Lower lobe of right lung (tissue), 2 donors: Measurements from ENCODE around the gene ARHGAP40. TPM values are rescaled to one million over a fixed set of nuclear protein-coding genes. Genes with fewer than 3 reads are reported as not detected.

Source experiments
- ATAC-seq, 2 donors: fragments of 200-7000 bp; cut with Tn5 transposase; one replicate each; pipeline ENCODE4 v1.9.1; 2020 to 2022; ENCODE audit warnings: mild to moderate bottlenecking in 2 of 2, moderate library complexity in 2 of 2
- DNase-seq: peaks from one replicate; pipeline ENCODE4 v3.0.0-alpha.2; 2020
- H3K27ac ChIP-seq: fragments of 200-600 bp; one replicate; pipeline ENCODE4 v1.8.0; 2022
- H3K27me3 ChIP-seq: fragments of 200-600 bp; one replicate; pipeline ENCODE4 v1.8.0; 2022; ENCODE audit warnings: low read depth
- H3K36me3 ChIP-seq: fragments of 200-600 bp; one replicate; pipeline ENCODE4 v1.8.0; 2022; ENCODE audit warnings: mild to moderate bottlenecking
- H3K4me1 ChIP-seq: fragments of 200-600 bp; one replicate; pipeline ENCODE4 v1.8.0; 2022
- H3K4me3 ChIP-seq: fragments of 200-600 bp; one replicate; pipeline ENCODE4 v1.8.0; 2022; ENCODE audit warnings: mild to moderate bottlenecking
- H3K9me3 ChIP-seq: fragments of 200-600 bp; one replicate; pipeline ENCODE4 v1.8.0; 2022
- CTCF ChIP-seq: fragments of 200-600 bp; IDR thresholded peaks from one replicate; pipeline ENCODE4 v1.8.0; 2022; ENCODE audit warnings: antibody characterized with exemption, mild to moderate bottlenecking
- intact Hi-C: fragments of 100-400 bp; cut with DNase I; formaldehyde crosslinking; loops from one replicate; pipeline ENCODE4 v1.11.0; 2022
- long read RNA-seq: library from polyadenylated mRNA; unstranded; transcript quantifications from one replicate; pipeline ENCODE4 v2.0.0, GENCODE V29; 2021
- total RNA-seq: library from RNA; stranded (reverse); fragmentation: NEBNext Ultra II Directional; extraction: Animal tissue kit (Norgen Biotek cat#: 25700); gene quantifications from one replicate; pipeline ENCODE4 v1.2.1, GENCODE V29; 2021
- donor health status: DM: no; HTN: yes; CAD: no; lungs with severe emphysema.

The ARHGAP40 gene
- 0.83 TPM for total RNA-seq
- long read RNA-seq, partial matches to known transcripts = 0 of 2 reads
- long read RNA-seq, other reads (novel, unspliced or antisense) = 2 of 2 reads

- Histone ChIP-seq H3K4me1 (peaks cover 5% of the 10 kb centered on the region), H3K36me3 (no peaks in the 10 kb centered on the region), H3K27ac (no peak within 1 kb of the TSS), H3K9me3 (no peaks in the 10 kb centered on the region), H3K4me3 (peak within 1 kb of the TSS; percentile 14), H3K27me3 (peaks cover 34% of the 10 kb centered on the region)
- DNase-seq = peak; percentile 63
- intact Hi-C loops = no loop called here
- TF ChIP-seq CTCF = no peak
- peak; percentile 41 to 65 for ATAC-seq
Measured at GRCh38 chr20:38601216-38602184, at the start of gene ARHGAP40. TSS of gene ARHGAP40 (plus strand) at chr20:38601809.

GRCh38 chr20:38554986-38555385, 46.6 kb upstream of the ARHGAP40 start:
- no peak for TF ChIP-seq CTCF
- Histone ChIP-seq H3K4me3 (no peak overlapping the region), H3K36me3 (peaks cover 97% of the 10 kb centered on the region), H3K27ac (no peak overlapping the region), H3K27me3 (no peaks in the 10 kb centered on the region), H3K9me3 (no peaks in the 10 kb centered on the region), H3K4me1 (no peaks in the 10 kb centered on the region)
- ATAC-seq = no peak
- intact Hi-C loops = no loop called here
- no peak for DNase-seq

- Histone ChIP-seq H3K4me1 (no peaks in the 10 kb centered on the region), H3K27me3 (no peaks in the 10 kb centered on the region), H3K27ac (no peak overlapping the region), H3K4me3 (no peak overlapping the region), H3K9me3 (no peaks in the 10 kb centered on the region), H3K36me3 (peaks cover 98% of the 10 kb centered on the region)
- ATAC-seq (no peak), DNase-seq (no peak)
- no peak for TF ChIP-seq CTCF
- intact Hi-C loops = no loop called here
Measured at GRCh38 chr20:38555395-38555794, 46.2 kb upstream of the ARHGAP40 start.

- Histone ChIP-seq H3K36me3 (peaks cover 98% of the 10 kb centered on the region), H3K27ac (no peak overlapping the region), H3K4me1 (no peaks in the 10 kb centered on the region), H3K9me3 (no peaks in the 10 kb centered on the region), H3K4me3 (no peak overlapping the region), H3K27me3 (no peaks in the 10 kb centered on the region)
- no peak for ATAC-seq
- TF ChIP-seq CTCF = no peak
- intact Hi-C loops = no loop called here
- no peak for DNase-seq
Measured at GRCh38 chr20:38557174-38557573, 44.4 kb upstream of the ARHGAP40 start.

GRCh38 chr20:38558596-38559360, 42.8 kb upstream of the ARHGAP40 start:
- intact Hi-C loops = no loop called here
- ATAC-seq (no peak), DNase-seq (no peak)
- Histone ChIP-seq H3K27me3 (no peaks in the 10 kb centered on the region), H3K4me1 (no peaks in the 10 kb centered on the region), H3K36me3 (peaks cover 98% of the 10 kb centered on the region), H3K4me3 (no peak overlapping the region), H3K9me3 (no peaks in the 10 kb centered on the region), H3K27ac (no peak overlapping the region)
- no peak for TF ChIP-seq CTCF
